ENCODE results near the gene PLEKHM1.

PLEKHM1 gene

GRCh38 chr17:45425984-45426413, 64.5 kb downstream of the PLEKHM1 start:
- peak overlapping the region; percentile 40; the same call in 1 of the 2 replicates for H3K27ac ChIP-seq
- peak; percentile 36 for TF ChIP-seq CTCF (IDR thresholded peaks at IDR 0.05)
- TF ChIP-seq ZFX (IDR thresholded peaks at IDR 0.05; ENCODE audit: borderline replicate concordance): no peak

GRCh38 chr17:45425125-45425983, 65.2 kb downstream of the PLEKHM1 start:
- peak overlapping the region; percentile 40; the same call in 1 of the 2 replicates for H3K27ac ChIP-seq
- TF ChIP-seq ZFX (IDR thresholded peaks at IDR 0.05; ENCODE audit: borderline replicate concordance) (no peak), CTCF (IDR thresholded peaks at IDR 0.05) (peak; percentile 75)

GRCh38 chr17:45424769-45425124, 65.8 kb downstream of the PLEKHM1 start:
- no peak overlapping the region for H3K27ac ChIP-seq
- TF ChIP-seq CTCF (IDR thresholded peaks at IDR 0.05): no peak
- TF ChIP-seq ZFX (IDR thresholded peaks at IDR 0.05; ENCODE audit: borderline replicate concordance): no peak

- H3K27ac ChIP-seq: no peak overlapping the region
These were observed 66.6 kb downstream of the PLEKHM1 start for GRCh38 chr17:45423975-45424335.

GRCh38 chr17:45423304-45423974, 67.1 kb downstream of the PLEKHM1 start:
- TF ChIP-seq ZFX (IDR thresholded peaks at IDR 0.05; ENCODE audit: borderline replicate concordance) (no peak), CTCF (IDR thresholded peaks at IDR 0.05) (no peak)
- H3K27ac ChIP-seq: no peak overlapping the region

More at GRCh38 chr17:45423975-45424335, 66.6 kb downstream of the PLEKHM1 start:
- no peak for TF ChIP-seq CTCF (IDR thresholded peaks at IDR 0.05)
- no peak for TF ChIP-seq ZFX (IDR thresholded peaks at IDR 0.05; ENCODE audit: borderline replicate concordance)

GRCh38 chr17:45414990-45415881, 75.3 kb downstream of the PLEKHM1 start:
- TF ChIP-seq CTCF (IDR thresholded peaks at IDR 0.05): no peak
- TF ChIP-seq ZFX (IDR thresholded peaks at IDR 0.05; ENCODE audit: borderline replicate concordance): no peak

More at GRCh38 chr17:45414990-45415881, 75.3 kb downstream of the PLEKHM1 start:
- H3K27ac ChIP-seq: no peak overlapping the region
